SK-N-SH (cell line): Measurements from ENCODE around the gene PSMD14. TPM values are rescaled to one million over a fixed set of nuclear protein-coding genes. Genes with fewer than 3 reads are reported as not detected.

ENCODE experiments used
- CTCF ChIA-PET: fragments of 300-600, 350-600 bp; formaldehyde crosslinking; extraction: SDS; loops from one replicate; lab custom pipeline; 2021; lab: Yijun Ruan, JAX
- POLR2A ChIA-PET: fragments of 350-600 bp; sonication (Branson Sonifier 250); formaldehyde crosslinking; extraction: SDS; loops from one replicate; lab custom pipeline; 2020; ENCODE audit warnings: antibody characterized with exemption, inconsistent platforms; lab: Yijun Ruan, JAX
- DNase-seq: peaks from one replicate; pipeline ENCODE4 v3.0.0; 2012
- H2AFZ ChIP-seq: fragments of 200-600 bp; sonication (generic); 2 replicates; pipeline ENCODE4 v1.8.1; 2016; ENCODE audit warnings: antibody characterized with exemption, mild to moderate bottlenecking, low read depth
- H3F3A ChIP-seq: fragments of 200-600 bp; sonication (generic); replicated peaks from 2 replicates; pipeline ENCODE3; 2016; ENCODE audit warnings: antibody characterized with exemption, mild to moderate bottlenecking; ENCODE audit not compliant: insufficient read depth
- H3K27ac ChIP-seq, 2 experiments: fragments of 200-500 bp in 1 of 2; fragments of 200-600 bp in 1 of 2; sonication (Bioruptor generic) in 1 of 2; sonication (generic), shearing (Covaris generic) in 1 of 2; 2 replicates each; pipeline versions ENCODE4 v1.5.1 to v1.6.1; 2014 to 2016; ENCODE audit warnings: low read depth in 2 of 2, inconsistent platforms in 1 of 2, low read length in 1 of 2, mild to moderate bottlenecking in 1 of 2, mixed read lengths in 1 of 2
- H3K27me3 ChIP-seq: fragments of 200-600 bp; sonication (generic), shearing (Covaris generic); 2 replicates; pipeline ENCODE4 v1.6.1; 2016; ENCODE audit warnings: mixed run types; ENCODE audit not compliant: insufficient read depth
- H3K36me3 ChIP-seq, 2 experiments: fragments of 200-500 bp in 1 of 2; fragments of 200-600 bp in 1 of 2; sonication (Bioruptor generic) in 1 of 2; sonication (generic) in 1 of 2; replicated peaks in 1 of 2; 2 replicates each; pipeline versions ENCODE3 to v1.5.1; 2014 to 2016; ENCODE audit warnings: low read length in 1 of 2, mild to moderate bottlenecking in 1 of 2; ENCODE audit not compliant: insufficient read depth in 2 of 2, control insufficient read depth in 1 of 2
- H3K4me1 ChIP-seq, 2 experiments: fragments of 200-500 bp in 1 of 2; fragments of 200-600 bp in 1 of 2; sonication (Bioruptor generic) in 1 of 2; sonication (generic), shearing (Covaris generic) in 1 of 2; 2 replicates each; pipeline versions ENCODE4 v1.5.1 to v1.6.1; 2014 to 2016; ENCODE audit warnings: low read depth in 1 of 2, low read length in 1 of 2, mixed run types in 1 of 2; ENCODE audit not compliant: insufficient read depth in 2 of 2, control insufficient read depth in 1 of 2
- H3K4me2 ChIP-seq: fragments of 200-600 bp; sonication (generic), shearing (Covaris generic); 2 replicates; pipeline ENCODE4 v1.6.1; 2017; ENCODE audit warnings: mixed run types
- H3K4me3 ChIP-seq, 2 experiments: fragments of 200-500 bp in 1 of 2; fragments of 200-600 bp in 1 of 2; sonication (Bioruptor generic) in 1 of 2; sonication (generic), shearing (Covaris generic) in 1 of 2; 2 replicates each; pipeline versions ENCODE4 v1.5.1 to v1.8.1; 2014 to 2016; ENCODE audit warnings: low read depth in 2 of 2, inconsistent platforms in 1 of 2, low read length in 1 of 2, mild to moderate bottlenecking in 1 of 2, mixed read lengths in 1 of 2, moderate library complexity in 1 of 2
- H3K79me2 ChIP-seq: fragments of 200-600 bp; sonication (generic); 2 replicates; pipeline ENCODE4 v1.8.1; 2017; ENCODE audit warnings: mild to moderate bottlenecking; ENCODE audit not compliant: insufficient read depth
- H3K9ac ChIP-seq: fragments of 200-600 bp; sonication (generic); 2 replicates; pipeline ENCODE4 v1.6.1; 2017; ENCODE audit warnings: mixed run types
- H3K9me2 ChIP-seq: fragments of 200-600 bp; sonication (generic); 2 replicates; pipeline ENCODE4 v1.6.1; 2017; ENCODE audit warnings: mixed run types
- H3K9me3 ChIP-seq: fragments of 200-600 bp; sonication (generic); 2 replicates; pipeline ENCODE4 v1.6.1; 2017; ENCODE audit warnings: mixed run types, mild to moderate bottlenecking, moderate library complexity
- H4K20me1 ChIP-seq: fragments of 200-600 bp; sonication (generic); 2 replicates; pipeline ENCODE4 v1.6.1; 2017; ENCODE audit warnings: mild to moderate bottlenecking, mixed run types; ENCODE audit not compliant: insufficient read depth
- CHD2 ChIP-seq: fragments of 150-350 bp; IDR thresholded peaks from 2 replicates; pipeline ENCODE4 v1.6.1; 2018; ENCODE audit warnings: low read length; ENCODE audit not compliant: partially characterized antibody
- ELF1 ChIP-seq: IDR thresholded peaks from 2 replicates; pipeline ENCODE4 v1.4.0; 2012
- EP300 ChIP-seq, 2 experiments: IDR thresholded peaks; 2 replicates each; pipeline versions ENCODE4 v1.4.0 to v1.6.1; 2012; ENCODE audit warnings: borderline replicate concordance in 1 of 2, low read depth in 1 of 2, low read length in 1 of 2
- FOXJ3 ChIP-seq: sonication (generic); formaldehyde crosslinking; IDR thresholded peaks from 2 replicates; pipeline ENCODE4 v1.5.1; 2020; ENCODE audit warnings: mild to moderate bottlenecking, missing genetic modification reagents
- GABPA ChIP-seq: IDR thresholded peaks from 2 replicates; pipeline ENCODE4 v1.4.0; 2012; ENCODE audit warnings: low read depth, mild to moderate bottlenecking
- MEF2A ChIP-seq: IDR thresholded peaks from 2 replicates; pipeline ENCODE4 v1.4.0; 2012; ENCODE audit warnings: low read depth, borderline replicate concordance
- MXI1 ChIP-seq: IDR thresholded peaks from 2 replicates; pipeline ENCODE4 v1.6.1; 2012; ENCODE audit warnings: mild to moderate bottlenecking, low read depth, low read length, improper control_type of control experiment
- PBX3 ChIP-seq: IDR thresholded peaks from 2 replicates; pipeline ENCODE4; 2012
- TEAD4 ChIP-seq: IDR thresholded peaks from 2 replicates; pipeline ENCODE4 v1.4.0; 2012; ENCODE audit warnings: mild to moderate bottlenecking, borderline replicate concordance; ENCODE audit not compliant: insufficient read depth
- YY1 ChIP-seq: IDR thresholded peaks from 2 replicates; pipeline ENCODE4 v1.4.0; 2012; ENCODE audit warnings: low read depth, mild to moderate bottlenecking
- WGBS: methylation state at CpG from one replicate; pipeline ENCODE4 v1.1.6; 2017; ENCODE audit warnings: low lambda C conversion rate; 5-methylcytosine and 5-hydroxymethylcytosine counted together
- polyA plus RNA-seq, 3 experiments: library from polyadenylated mRNA; depleted of rRNA; stranded (reverse); fragments of >200 nt; gene quantifications; 2 replicates each; pipeline ENCODE4 v1.2.3, GENCODE V29; 2012
- TF ChIP-seq, protein P1 (sequence below): fragments of 200-600 bp; sonication (generic); IDR thresholded peaks from 2 replicates; pipeline ENCODE4 v1.6.1; 2017; ENCODE audit warnings: antibody characterized with exemption, mild to moderate bottlenecking, moderate library complexity
- TF ChIP-seq, protein P2 (sequence below): IDR thresholded peaks from 2 replicates; pipeline ENCODE4 v1.4.0; 2012; ENCODE audit warnings: low read depth

PSMD14 gene
- polyA plus RNA-seq, 1 of the 3 experiments (the other 2 are of a cell fraction), result 50.4 TPM

- TF ChIP-seq, protein P1, sequence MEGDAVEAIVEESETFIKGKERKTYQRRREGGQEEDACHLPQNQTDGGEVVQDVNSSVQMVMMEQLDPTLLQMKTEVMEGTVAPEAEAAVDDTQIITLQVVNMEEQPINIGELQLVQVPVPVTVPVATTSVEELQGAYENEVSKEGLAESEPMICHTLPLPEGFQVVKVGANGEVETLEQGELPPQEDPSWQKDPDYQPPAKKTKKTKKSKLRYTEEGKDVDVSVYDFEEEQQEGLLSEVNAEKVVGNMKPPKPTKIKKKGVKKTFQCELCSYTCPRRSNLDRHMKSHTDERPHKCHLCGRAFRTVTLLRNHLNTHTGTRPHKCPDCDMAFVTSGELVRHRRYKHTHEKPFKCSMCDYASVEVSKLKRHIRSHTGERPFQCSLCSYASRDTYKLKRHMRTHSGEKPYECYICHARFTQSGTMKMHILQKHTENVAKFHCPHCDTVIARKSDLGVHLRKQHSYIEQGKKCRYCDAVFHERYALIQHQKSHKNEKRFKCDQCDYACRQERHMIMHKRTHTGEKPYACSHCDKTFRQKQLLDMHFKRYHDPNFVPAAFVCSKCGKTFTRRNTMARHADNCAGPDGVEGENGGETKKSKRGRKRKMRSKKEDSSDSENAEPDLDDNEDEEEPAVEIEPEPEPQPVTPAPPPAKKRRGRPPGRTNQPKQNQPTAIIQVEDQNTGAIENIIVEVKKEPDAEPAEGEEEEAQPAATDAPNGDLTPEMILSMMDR, result no peak
- TF ChIP-seq TEAD4, result no peak
- TF ChIP-seq PBX3, result no peak
- TF ChIP-seq YY1, result peak; percentile 66
- TF ChIP-seq ELF1, result peak; percentile 95
- peak in 1 of 2 experiments; percentile 38; a peak in 1 of 4 replicates for TF ChIP-seq EP300 (IDR thresholded peaks at IDR 0.05; ENCODE audit: borderline replicate concordance in 1 of 2, low read depth in 1 of 2, low read length in 1 of 2)
- TF ChIP-seq FOXJ3 (CRISPR knock-in tag), result 0 out of 2 replicates have a peak, but pooled peaks have one; percentile 29
- TF ChIP-seq, protein P2, sequence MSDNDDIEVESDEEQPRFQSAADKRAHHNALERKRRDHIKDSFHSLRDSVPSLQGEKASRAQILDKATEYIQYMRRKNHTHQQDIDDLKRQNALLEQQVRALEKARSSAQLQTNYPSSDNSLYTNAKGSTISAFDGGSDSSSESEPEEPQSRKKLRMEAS, result peak; percentile 83
- peak; percentile 94 for TF ChIP-seq GABPA
- TF ChIP-seq CHD2, result peak; percentile 70
Measured at GRCh38 chr2:161308178-161308955, at the start of gene PSMD14 (continued).

GRCh38 chr2:161265874-161266273, 42.4 kb upstream of the PSMD14 start:
- TF ChIP-seq ELF1, result no peak
- no peak for TF ChIP-seq MXI1
- TF ChIP-seq CHD2, result no peak
- TF ChIP-seq MEF2A, result no peak
- TF ChIP-seq FOXJ3 (CRISPR knock-in tag), result no peak
- H3K9me2 ChIP-seq, result no peaks in the 10 kb centered on the region
- H3K4me1 ChIP-seq, result no peaks in the 10 kb centered on the region
- no peak overlapping the region for H3K4me2 ChIP-seq
- no peaks in the 10 kb centered on the region; the same call in 1 of the 2 replicates for H3K27me3 ChIP-seq
- H3K36me3 ChIP-seq, result no peaks in the 10 kb centered on the region
- no peak overlapping the region for H3K9ac ChIP-seq
- H3F3A ChIP-seq, result no peaks in the 10 kb centered on the region
- no peak for DNase-seq
- ChIA-PET CTCF (interaction anchor here (1.0 to 5.2 kb wide), 5 partner anchors 11 to 42 kb away, joined by 3 to 28 read pairs (median 4); no protein-coding TSS in a partner anchor), POLR2A (no interaction called here)
- H3K79me2 ChIP-seq, result no peaks in the 10 kb centered on the region
- 92% methylated on average over 11 of the region's 11 CpGs for WGBS
- no peak overlapping the region for H3K4me3 ChIP-seq
- H2AFZ ChIP-seq, result no peak overlapping the region
- H3K9me3 ChIP-seq, result no peaks in the 10 kb centered on the region
- no peaks in the 10 kb centered on the region for H4K20me1 ChIP-seq
- H3K27ac ChIP-seq, result no peak overlapping the region
